Stimulated activated CD8-positive, alpha-beta memory T cell treated with anti-CD3 and anti-CD28 coated beads, Interleukin-12 subunit alpha, Interleukin-12 subunit beta, amount 100 ng/mL, for 1 hour (primary cell): ENCODE measurements around the gene SMAD6.

Experiments
- DNase-seq: peaks from one replicate; pipeline ENCODE4 v3.0.0-alpha.2; 2020; ENCODE audit warnings: low read depth

The SMAD6 gene

DNA sequence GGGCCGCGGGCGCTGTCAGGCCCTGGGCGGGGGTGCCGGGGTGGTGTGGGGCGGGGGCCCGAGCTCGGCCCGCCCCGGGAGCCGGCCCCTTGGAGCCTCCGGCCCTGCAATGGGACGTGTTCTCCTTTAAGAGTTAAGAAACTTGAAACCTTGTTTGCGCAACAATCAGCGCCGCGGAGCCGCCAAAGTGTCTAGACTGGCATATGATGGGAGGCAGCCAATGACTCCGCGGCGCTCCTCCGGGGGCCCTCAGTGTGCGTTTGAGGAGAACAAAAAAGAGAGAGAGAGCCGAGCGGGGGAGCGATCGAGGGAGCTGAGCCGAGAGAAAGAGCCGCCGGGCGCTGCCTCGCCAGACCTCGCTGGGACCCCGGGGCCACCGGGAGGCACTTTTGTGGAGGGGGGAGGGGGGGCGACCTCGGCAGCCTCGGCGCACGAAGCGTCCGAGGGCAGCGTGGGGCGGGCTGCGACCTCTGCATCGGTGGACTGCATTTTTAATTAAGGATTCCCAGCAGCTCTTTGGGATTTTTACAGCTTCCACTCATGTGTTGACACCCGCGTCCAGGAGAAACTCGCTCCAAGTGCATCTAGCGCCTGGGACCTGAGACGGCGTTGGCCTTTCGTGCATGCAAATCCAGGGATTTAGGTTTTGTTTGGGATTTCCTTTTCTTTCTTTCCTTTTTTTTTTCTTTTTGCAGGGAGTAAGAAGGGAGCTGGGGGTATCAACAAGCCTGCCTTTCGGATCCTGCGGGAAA, at the start of gene SMAD6:
SMAD6 (plus strand) TSS at position 202 of the 752 bp plus-strand sequence. CDS start 1,023 bp downstream, outside the sequence.
- peak; percentile 39 for DNase-seq

- DNase-seq, result no peak
Observed at GRCh38 chr15:66652806-66653205, 49.2 kb upstream of the SMAD6 start.

DNA sequence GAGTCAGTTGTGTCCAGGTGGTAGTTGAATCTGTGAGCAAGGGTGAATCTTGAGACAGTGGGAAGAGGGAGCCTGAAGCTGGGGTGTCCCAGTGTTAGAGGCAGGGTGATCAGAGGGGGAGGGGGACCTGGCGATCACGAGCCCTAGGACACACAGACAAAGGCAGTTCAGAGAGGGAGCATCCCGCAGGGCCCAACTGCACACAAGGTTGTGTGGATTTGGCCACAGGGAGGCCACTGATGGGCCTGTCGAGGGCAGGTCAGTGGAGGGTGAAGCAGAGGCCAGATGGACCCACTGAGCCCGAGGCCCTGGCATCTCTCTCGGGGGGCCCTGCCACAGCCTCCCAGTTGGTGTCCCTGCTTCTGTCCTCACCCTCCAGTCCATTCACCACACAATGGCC, 48.6 kb upstream of the SMAD6 start:
- no peak for DNase-seq

DNA sequence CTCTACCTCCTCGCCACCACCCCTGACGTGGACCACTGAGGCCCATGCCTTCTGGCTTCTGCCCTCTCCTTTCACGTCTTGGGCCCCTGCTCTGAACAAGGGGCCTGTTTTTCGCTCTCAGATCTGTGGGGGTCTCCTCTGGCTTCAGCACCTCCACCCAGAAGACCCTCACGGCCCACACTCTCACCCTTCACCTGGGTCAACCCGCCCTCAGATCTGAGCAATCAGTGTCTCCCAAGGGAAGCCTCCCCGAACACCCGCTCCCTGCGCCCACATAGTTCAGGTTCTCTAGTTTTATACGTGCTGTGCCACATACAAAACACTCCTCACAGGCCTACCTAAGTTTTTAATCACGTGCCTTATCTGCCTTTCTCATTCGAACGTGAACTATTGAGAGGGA, 48.2 kb upstream of the SMAD6 start:
- DNase-seq, result no peak

DNA sequence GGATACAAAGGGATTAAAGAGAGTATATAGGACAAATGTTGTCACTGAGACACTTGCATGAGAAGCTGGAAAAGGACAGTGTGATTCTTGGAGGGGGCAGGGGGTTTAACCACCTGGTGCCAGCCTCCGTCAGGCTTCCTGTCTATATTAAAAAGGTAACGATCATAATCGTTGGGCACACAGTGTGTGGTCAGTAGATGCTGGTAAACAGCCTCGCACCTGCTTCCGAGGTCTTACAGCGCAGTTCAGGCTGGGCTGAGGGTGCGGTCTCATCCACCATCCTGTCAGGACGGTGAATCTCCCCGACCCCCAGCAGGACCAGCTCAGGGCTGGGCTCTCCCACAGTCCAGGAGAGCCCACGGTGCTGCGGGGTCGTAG, 47.7 kb upstream of the SMAD6 start:
- no peak for DNase-seq

DNA sequence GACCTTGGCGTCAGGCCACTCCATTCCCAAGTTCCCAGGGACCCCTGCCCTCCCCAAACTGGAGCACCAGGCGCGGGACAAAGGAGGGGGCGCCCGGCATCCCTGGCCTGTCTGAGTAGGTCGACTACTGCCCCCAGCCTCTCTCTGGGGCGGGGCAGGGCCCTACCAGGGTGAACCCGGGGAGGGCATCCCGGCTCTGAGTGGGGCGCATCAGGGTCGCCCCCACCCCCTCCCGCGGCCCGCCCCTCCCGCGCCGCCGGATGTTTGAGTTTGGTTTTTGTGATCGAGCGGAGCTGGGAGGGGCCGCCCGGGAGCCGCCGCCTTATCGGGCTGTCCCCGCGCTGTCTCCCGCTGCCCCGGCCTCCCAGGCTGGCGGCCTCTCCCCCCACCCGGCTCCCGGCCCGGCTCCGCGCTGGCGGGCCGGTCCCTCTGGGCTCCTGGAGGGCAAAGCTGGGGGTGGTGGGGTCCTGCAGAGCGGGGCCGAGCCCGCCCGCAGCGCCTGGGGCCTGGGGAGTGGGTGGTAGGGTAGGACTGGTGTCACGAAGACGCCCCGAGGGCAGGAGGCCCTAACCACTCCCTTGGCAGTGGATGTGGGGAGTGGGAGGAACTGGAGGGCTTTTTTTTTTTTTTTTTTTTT, 47.2 kb upstream of the SMAD6 start:
- no peak for DNase-seq

GRCh38 chr15:66655511-66655910, 46.5 kb upstream of the SMAD6 start:
- DNase-seq, result no peak

GRCh38 chr15:66655997-66656396, 46.0 kb upstream of the SMAD6 start:
- no peak for DNase-seq

- DNase-seq, result no peak
Observed at GRCh38 chr15:66657185-66658020, 44.6 kb upstream of the SMAD6 start.

DNA sequence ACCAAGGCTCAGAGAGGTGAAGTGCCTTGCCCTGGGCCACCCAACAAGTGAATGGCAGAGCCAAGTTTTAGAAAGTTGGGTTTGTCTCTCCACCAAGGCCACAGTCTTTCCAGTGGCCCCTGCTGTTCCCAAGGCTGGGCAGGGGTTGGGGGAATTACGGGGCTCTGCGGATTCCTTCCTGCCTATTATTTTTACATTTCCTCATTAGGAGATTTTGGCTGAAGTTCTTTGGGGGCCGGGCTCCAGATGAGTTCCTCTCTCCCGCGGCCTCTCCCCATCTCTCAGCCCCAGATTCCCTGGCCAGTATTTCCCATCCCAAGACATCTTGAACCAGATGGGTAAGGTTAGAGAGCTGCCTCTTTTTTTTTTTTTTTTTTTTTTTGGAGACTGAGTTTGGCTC, 44.0 kb upstream of the SMAD6 start:
- no peak for DNase-seq

DNA sequence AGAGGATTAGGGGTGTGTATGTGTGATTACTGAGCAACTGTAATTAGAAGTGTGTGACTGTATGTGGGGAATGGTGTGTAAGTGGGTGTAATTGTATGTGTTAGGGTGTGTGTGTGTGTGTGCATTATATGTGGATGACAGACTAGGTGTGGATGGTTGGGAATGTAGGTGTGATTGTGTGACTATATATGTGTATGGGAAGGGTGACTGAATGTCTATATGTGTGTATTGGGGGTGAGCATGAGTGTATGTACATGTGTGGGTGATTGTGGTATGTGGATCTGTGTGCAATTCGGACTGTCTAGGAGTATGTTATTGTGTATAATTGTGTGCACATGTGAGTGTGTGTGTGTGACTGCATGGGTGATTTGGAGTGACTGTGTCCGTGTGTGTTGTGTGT, 43.2 kb upstream of the SMAD6 start:
- DNase-seq, result no peak

DNA sequence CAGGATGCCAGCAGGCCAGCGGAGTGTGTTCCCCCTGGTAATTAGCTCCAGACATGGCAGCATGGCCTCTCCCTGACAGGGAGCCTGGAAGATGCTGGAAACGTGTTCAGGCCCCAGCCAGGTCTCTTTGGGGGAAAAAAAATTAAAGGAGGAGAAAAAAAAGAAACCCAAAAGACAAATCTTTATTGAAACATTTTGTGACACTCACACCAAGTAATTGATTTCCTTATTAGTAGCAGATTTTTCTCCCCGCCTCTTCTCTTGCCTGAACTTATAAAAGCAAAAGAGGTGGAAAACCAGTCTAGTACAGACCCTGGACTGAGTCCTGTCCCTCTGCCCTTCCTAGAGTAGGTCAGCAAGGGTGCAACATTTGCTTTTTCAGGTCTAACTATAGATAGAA, 42.7 kb upstream of the SMAD6 start:
- no peak for DNase-seq

DNA sequence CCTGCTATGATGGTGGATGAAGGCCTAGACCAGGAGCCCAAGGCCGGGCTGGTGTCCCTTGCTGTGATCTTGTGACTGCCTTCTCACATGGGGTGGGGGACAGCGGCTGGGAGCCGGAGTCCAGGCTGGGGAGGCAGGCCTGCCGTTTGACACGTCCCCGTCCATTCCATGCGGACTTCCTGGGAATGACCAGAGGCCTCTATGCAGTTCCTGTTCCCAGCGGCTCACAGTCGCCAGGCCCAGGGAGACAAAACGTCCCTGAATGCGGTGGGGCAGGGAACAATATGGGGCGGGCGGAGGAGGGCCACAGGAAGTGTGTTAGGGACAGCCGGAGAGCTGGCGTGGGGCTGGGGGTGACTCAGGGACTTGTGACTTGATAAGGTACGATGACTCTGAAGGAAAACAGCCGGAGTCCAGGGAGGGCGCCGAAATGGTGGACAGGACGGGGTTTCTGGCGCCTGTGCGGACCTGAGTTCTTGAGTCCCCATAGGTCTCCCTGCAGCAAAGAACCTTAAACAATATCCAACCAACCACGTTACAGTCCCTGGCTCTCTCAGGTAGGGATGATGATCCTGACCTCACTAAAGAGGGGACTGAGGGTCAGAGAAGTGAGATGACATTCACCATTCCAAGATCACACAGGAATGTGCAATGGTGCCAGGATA, 40.5 kb upstream of the SMAD6 start:
- no peak for DNase-seq

GRCh38 chr15:66662522-66662921, 39.5 kb upstream of the SMAD6 start:
- DNase-seq, result no peak

GRCh38 chr15:66663664-66664063, 38.4 kb upstream of the SMAD6 start:
- DNase-seq, result no peak

DNA sequence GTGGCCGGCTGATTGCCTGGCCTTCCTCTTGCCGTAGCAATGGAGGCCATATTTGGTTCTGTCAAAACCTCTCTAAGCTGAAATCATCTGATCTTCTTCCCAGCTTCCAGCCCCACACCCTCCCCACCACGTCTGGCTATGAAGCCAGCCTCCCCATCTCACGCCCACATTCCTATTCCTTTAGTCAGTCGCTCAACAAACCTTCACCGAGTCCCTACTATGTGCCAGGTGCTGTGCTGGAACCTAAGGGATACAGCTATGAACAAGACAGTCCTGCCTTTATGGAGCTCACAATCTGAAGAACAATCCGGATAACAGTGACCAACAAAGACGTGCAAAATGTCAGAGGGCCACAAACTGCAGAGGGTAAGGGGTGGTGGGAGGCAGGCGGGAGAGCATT, 31.9 kb upstream of the SMAD6 start:
- no peak for DNase-seq

- DNase-seq, result no peak
Observed at GRCh38 chr15:66670762-66671580, 31.1 kb upstream of the SMAD6 start.

DNA sequence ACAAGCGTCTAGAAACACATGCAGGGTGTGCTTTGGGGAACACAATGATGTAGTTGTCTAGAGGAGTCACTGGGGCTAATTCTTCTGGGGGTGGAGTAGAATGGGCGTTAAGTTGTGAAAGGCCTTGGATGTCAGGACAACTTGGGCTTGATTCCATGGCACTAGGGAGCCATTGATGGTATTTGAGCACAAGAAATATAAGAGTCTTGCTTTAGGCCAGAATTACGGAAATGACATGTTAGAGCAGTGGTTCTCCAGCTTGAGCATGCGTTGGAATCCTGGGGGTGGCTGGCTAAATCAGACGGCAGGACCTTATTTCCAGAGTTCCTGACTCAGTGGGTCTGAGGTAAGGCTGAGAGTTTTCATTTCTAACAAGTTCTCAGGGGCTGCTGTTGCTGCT, 29.2 kb upstream of the SMAD6 start:
- no peak for DNase-seq

- DNase-seq, result no peak
Observed at GRCh38 chr15:66673410-66674322, 28.4 kb upstream of the SMAD6 start.

DNA sequence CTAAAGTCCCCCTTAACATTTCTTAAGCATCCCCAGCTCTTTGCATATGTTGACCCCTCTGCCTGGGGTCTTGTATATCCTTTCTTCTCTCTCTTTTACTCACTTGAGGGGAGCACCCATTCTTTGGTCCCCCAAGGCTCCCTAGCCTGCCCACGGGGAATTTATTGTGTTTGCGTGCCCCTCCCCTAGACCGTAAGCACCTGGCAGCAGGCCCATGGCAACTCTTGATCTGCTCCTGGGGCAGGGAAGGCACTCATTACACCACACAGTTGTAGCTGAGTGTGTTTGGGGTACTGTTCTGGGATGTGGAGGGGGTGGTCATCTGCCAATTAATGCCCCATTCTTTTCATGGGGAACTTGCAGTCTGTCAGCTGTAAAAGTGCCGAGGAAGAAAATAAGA, 27.3 kb upstream of the SMAD6 start:
- DNase-seq, result no peak

DNA sequence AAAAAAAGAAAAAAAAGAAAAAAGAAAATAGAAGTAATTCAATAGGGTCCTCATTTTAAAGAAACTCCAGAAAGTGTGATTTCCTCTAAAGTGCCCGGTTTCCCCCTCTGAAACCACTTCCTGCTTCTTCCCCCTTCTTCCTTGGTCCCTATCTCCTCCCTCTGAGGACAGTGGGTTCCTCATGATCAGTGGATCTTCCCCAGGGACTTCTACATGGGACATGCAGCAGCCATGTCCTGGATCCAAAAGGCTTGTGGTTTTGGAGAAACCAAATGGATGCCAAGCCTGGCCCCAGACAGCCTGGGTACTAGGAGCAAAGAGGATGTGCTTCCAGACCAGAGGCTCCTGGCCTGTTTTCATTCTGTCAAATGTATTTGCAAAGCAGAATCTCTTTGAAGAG, 26.6 kb upstream of the SMAD6 start:
- no peak for DNase-seq
